ENCODE measurements around the gene LST1.

The LST1 gene

GRCh38 chr6:31545291-31545690 lies 40.8 kb upstream of the LST1 start:
- TF ChIP-seq, protein P1, sequence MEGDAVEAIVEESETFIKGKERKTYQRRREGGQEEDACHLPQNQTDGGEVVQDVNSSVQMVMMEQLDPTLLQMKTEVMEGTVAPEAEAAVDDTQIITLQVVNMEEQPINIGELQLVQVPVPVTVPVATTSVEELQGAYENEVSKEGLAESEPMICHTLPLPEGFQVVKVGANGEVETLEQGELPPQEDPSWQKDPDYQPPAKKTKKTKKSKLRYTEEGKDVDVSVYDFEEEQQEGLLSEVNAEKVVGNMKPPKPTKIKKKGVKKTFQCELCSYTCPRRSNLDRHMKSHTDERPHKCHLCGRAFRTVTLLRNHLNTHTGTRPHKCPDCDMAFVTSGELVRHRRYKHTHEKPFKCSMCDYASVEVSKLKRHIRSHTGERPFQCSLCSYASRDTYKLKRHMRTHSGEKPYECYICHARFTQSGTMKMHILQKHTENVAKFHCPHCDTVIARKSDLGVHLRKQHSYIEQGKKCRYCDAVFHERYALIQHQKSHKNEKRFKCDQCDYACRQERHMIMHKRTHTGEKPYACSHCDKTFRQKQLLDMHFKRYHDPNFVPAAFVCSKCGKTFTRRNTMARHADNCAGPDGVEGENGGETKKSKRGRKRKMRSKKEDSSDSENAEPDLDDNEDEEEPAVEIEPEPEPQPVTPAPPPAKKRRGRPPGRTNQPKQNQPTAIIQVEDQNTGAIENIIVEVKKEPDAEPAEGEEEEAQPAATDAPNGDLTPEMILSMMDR (IDR thresholded peaks at IDR 0.05; ENCODE audit: extremely low read depth, missing control alignments) = no peak
- no peak for DNase-seq (ENCODE audit: low spot score)

DNA sequence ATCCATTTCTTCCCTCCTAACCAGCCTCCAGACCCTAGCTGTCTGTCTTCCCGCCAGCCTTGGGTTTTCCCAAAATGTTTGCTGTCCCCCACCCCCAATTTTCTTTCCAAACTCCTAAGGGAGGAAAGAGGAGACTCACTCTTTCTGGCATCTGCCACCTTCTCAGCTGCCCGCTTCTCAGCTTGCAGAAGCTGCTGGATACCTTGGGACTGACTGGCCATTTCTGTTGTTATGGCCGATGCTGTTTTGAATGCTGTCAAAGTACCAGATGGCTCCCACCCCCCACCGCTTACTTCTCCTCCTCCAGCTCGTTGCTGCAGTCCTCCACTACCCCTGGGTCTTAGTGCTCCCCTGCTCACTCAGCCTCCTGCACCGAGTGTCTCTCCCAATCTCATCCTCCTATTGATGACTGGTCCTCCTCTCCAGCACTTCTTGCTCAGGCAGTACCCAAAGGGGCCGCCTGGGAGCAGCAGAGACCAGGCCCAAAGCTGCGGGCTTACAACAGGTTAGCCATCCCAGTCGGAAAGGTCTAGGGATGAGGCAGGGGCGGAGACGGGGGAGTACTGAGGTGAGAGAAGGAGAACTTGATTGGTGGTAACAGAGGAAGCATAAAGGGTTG lies 39.6 kb upstream of the LST1 start, which contains the start of gene ATP6V1G2:
Gene ATP6V1G2, minus strand, starts transcription at position 270 of the 619 bp plus-strand sequence. Its CDS starts 49 bp downstream, at position 221.
- peak; percentile 72 for DNase-seq (ENCODE audit: low spot score)
- TF ChIP-seq, protein P1 (IDR thresholded peaks at IDR 0.05; ENCODE audit: extremely low read depth, missing control alignments) = peak; percentile 98

DNA sequence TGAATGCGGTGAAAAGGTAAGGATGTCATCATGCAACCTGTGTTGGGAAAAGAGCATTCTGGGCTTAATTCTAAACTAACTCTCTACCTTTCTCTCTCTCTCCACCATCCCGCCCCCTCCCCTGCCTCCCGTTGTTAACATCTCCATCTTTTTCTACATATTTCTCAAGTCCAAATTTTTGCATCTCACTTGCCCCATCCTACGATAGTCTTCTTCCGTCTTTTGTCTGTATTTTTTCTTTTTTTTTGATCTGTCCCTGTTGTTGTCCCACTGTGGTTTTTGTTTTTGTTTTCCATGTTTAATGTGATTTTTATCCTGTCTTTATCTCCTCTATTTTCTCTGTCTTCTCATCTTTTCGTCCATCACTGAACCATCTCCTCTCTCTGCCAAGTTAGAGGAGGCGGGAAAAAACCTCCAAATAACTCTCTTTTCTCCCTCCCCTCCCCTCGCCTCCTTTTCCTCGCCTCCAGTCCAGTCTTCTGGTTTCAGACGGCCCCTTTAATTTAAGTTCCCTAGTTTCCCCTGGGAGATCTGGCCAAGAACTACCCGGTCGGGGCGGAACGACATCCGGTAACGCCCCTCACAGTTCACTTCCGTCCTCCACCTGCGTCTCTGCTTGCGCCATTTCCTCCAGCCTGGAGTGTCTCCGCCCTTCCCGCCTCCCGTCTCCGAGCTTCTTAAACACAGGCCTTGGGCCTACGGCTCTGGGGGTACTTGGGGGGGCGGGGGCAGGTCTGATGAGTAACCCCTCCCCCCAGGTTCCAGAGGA lies 38.9 kb upstream of the LST1 start, which contains the start of gene NFKBIL1:
Gene NFKBIL1, plus strand, starts transcription at position 651 of the 769 bp plus-strand sequence. Its CDS starts 87 bp downstream, at position 738.
- TF ChIP-seq, protein P1 (IDR thresholded peaks at IDR 0.05; ENCODE audit: extremely low read depth, missing control alignments) = no peak
- peak; percentile 91 for DNase-seq (ENCODE audit: low spot score)

DNA sequence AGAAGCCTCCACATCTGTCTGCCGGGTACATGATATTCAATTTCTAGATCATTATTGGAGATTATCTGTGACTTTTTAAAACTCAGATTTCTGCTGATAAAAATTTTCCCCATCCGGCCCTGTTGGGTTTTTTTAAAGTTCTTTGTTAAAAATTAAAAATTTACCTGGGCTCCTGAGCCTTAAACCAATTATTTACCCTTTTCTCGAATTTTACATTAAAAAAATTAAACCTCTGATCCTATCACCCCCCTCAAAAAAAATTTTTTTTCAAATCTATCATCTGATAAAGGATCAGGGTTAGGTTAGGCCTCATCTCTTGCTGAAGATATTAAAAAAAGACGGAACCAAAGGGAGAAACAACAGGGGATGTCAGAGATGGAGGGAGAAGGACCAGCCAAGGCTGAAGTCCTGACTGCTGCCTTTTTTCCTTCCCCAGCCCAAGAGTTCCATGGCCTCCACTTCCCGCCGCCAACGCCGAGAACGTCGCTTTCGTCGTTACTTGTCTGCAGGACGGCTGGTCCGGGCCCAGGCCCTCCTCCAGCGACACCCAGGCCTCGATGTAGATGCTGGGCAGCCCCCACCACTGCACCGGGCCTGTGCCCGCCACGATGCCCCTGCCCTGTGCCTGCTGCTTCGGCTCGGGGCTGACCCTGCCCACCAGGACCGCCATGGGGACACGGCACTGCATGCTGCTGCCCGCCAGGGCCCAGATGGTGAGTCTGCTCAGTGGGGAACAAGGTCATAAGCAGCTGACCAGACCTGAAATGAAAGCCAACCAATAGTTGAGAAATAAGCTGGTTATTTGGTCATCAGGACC lies 38.1 kb upstream of the LST1 start:
- TF ChIP-seq, protein P1 (IDR thresholded peaks at IDR 0.05; ENCODE audit: extremely low read depth, missing control alignments) = no peak
- DNase-seq (ENCODE audit: low spot score) = no peak

- DNase-seq (ENCODE audit: low spot score) = no peak
These were observed 37.6 kb upstream of the LST1 start for GRCh38 chr6:31548544-31548873.

DNA sequence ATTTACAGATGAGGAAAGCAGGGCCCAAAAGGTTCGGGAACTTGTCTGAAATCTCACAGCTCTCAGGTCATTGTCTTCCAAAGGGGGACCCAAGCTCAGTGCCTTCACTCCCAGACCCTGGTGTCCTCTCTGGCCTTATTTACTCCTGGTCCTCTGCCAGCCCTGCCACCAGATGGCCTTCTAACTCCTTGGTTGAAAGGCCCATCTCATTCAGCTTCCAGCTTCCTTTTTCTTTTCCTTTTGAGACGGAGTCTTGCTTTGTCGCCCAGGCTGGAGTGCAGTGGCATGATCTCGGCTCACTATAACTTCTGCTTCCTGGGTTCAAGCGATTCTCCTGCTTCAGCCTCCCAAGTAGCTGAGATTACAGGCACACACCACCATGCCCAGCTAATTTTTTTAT lies 34.7 kb upstream of the LST1 start:
- DNase-seq (ENCODE audit: low spot score) = peak; percentile 71
- TF ChIP-seq, protein P1 (IDR thresholded peaks at IDR 0.05; ENCODE audit: extremely low read depth, missing control alignments) = peak; percentile 88

More at GRCh38 chr6:31548544-31548873, 37.6 kb upstream of the LST1 start:
- TF ChIP-seq, protein P1 (IDR thresholded peaks at IDR 0.05; ENCODE audit: extremely low read depth, missing control alignments) = no peak
